Spleen (tissue), 7 donors: ENCODE results near the gene WSCD2.

Experiments used
- CTCF ChIP-seq, 11 experiments: fragments of 200-600 bp in 7 of 11; fragments of 450-650 bp in 4 of 11; sonication (generic) in 4 of 11; IDR thresholded peaks in 8 of 11; conservative IDR thresholded peaks in 3 of 11; 1 replicate in 7 of 11; 2 replicates in 4 of 11; pipeline versions ENCODE4 v1.4.0 to v1.8.0; 2016 to 2021; ENCODE audit warnings: antibody characterized with exemption in 11 of 11, inconsistent platforms in 4 of 11, mild to moderate bottlenecking in 1 of 11
- POLR2AphosphoS5 ChIP-seq, 3 donors: sonication (generic); formaldehyde crosslinking; IDR thresholded peaks; one replicate each; pipeline ENCODE4 v1.5.1; 2017; ENCODE audit warnings: antibody characterized with exemption in 3 of 3
- donor health status: DM: no; HTN: no; CAD: no; lungs with moderate emphysema.
- donor health status: DM: no; HTN: no; CAD: no.
- donor health status: DM: no; HTN: no; CAD: no.

GRCh38 chr12:108210001-108210400 lies 80.9 kb downstream of the WSCD2 start:
- TF ChIP-seq CTCF (IDR thresholded peaks at IDR 0.05 in 8 of 11, conservative IDR thresholded peaks at IDR 0.05 in 3 of 11) (no peak), POLR2AphosphoS5 (IDR thresholded peaks at IDR 0.05) (no peak)
